K562 (cell line): ENCODE data around the gene CACTIN. TPM values are rescaled to one million over a fixed set of nuclear protein-coding genes. Genes with fewer than 3 reads are reported as not detected.

Source experiments
- ARID2 ChIP-seq: fragments of 450-650 bp; IDR thresholded peaks from 2 replicates; pipeline ENCODE4 v1.6.1; 2017; ENCODE audit warnings: antibody characterized with exemption, mild to moderate bottlenecking
- ARID4B ChIP-seq: sonication (generic); formaldehyde crosslinking; IDR thresholded peaks from 2 replicates; pipeline ENCODE4 v1.8.0; 2022; ENCODE audit warnings: mild to moderate bottlenecking, missing genetic modification reagents
- CEBPB ChIP-seq: fragments of 450-650 bp; IDR thresholded peaks from 2 replicates; pipeline ENCODE4 v1.6.1; 2016; ENCODE audit warnings: missing genetic modification characterization, missing compliant biosample characterization
- EHMT2 ChIP-seq: fragments of 450-650 bp; IDR thresholded peaks from 2 replicates; pipeline ENCODE4 v1.6.1; 2018; ENCODE audit warnings: antibody characterized with exemption
- ESRRB ChIP-seq: fragments of 250-450 bp; sonication (Bioruptor Pico); IDR thresholded peaks from 2 replicates; pipeline ENCODE4 v1.5.0; 2020; ENCODE audit warnings: mild to moderate bottlenecking, moderate library complexity, borderline replicate concordance
- HDAC1 ChIP-seq, 2 experiments: fragments of 450-650 bp; IDR thresholded peaks; 2 replicates each; pipeline ENCODE4 v1.6.1; 2016 to 2017; ENCODE audit warnings: inconsistent platforms in 1 of 2, mild to moderate bottlenecking in 1 of 2, moderate library complexity in 1 of 2
- MAFK ChIP-seq: IDR thresholded peaks from 2 replicates; pipeline ENCODE4 v1.6.1; 2011; ENCODE audit warnings: low read length, improper control_type of control experiment
- NCOA4 ChIP-seq: fragments of 450-650 bp; IDR thresholded peaks from 2 replicates; pipeline ENCODE4 v1.6.1; 2018; ENCODE audit warnings: mild to moderate bottlenecking; ENCODE audit not compliant: partially characterized antibody
- NFIX ChIP-seq: fragments of 250-450 bp; sonication (Bioruptor Pico); IDR thresholded peaks from 2 replicates; pipeline ENCODE4 v1.4.0; 2020; ENCODE audit warnings: low read depth, mild to moderate bottlenecking, moderate library complexity
- SRF ChIP-seq, 2 experiments: fragments of 250-450, 450-650 bp in 1 of 2; sonication (Bioruptor Pico) in 1 of 2; sonication (generic) in 1 of 2; formaldehyde crosslinking; IDR thresholded peaks; 2 replicates each; pipeline versions ENCODE4 v1.5.0 to v1.5.1; 2020 to 2022; ENCODE audit warnings: mild to moderate bottlenecking in 1 of 2, missing genetic modification reagents in 1 of 2
- ZBTB8A ChIP-seq: fragments of 450-650 bp; IDR thresholded peaks from 2 replicates; pipeline ENCODE4 v1.6.1; 2018; ENCODE audit warnings: mild to moderate bottlenecking, moderate library complexity; ENCODE audit not compliant: partially characterized antibody
- polyA plus RNA-seq, 8 experiments: library from polyadenylated mRNA; depleted of rRNA in 4 of 8; stranded (reverse) in 5 of 8; unstranded in 3 of 8; fragments of >200 nt; fragmentation: Nextera tagmentation in 2 of 8; fragmentation: Illumina TruSeq in 1 of 8; extraction: Ambion mirVana in 2 of 8; extraction: Trizol in 1 of 8; gene quantifications; 2 replicates each; pipeline versions ENCODE4 v1.2.1 to v1.2.3, GENCODE V29; 2011 to 2014; ENCODE audit warnings: inconsistent platforms in 1 of 8, missing spikeins in 1 of 8
- total RNA-seq, 7 experiments: library from RNA; depleted of rRNA in 6 of 7; stranded (reverse); fragments of >200 nt in 6 of 7; fragmentation: Illumina TruSeq in 2 of 7; extraction: Trizol in 2 of 7; gene quantifications; 2 replicates each; pipeline versions ENCODE4 v1.2.1 to v1.2.3, GENCODE V29; 2011 to 2021; ENCODE audit warnings: low replicate concordance in 1 of 7
- TF ChIP-seq, protein P1 (sequence below): fragments of 200-600 bp; sonication (generic); IDR thresholded peaks from one replicate; pipeline ENCODE4 v1.6.1; 2012; ENCODE audit warnings: mild to moderate bottlenecking, low read depth, low read length, inconsistent platforms

Gene CACTIN
- total and polyA plus RNA-seq, 9 of the 15 experiments (the other 6 are each of a cell fraction or from before 2014, with no cell fraction given) = 0.15 to 49.2 (median 15.0) TPM

- peak; percentile 63 for TF ChIP-seq ARID4B
- no peak for TF ChIP-seq SRF (CRISPR knock-in tag; IDR thresholded peaks at IDR 0.05)
- no peak for TF ChIP-seq ZBTB8A
- no peak for TF ChIP-seq HDAC1 (IDR thresholded peaks at IDR 0.05)
- TF ChIP-seq NFIX = no peak
- no peak for TF ChIP-seq CEBPB (tag)
- TF ChIP-seq, protein P1, sequence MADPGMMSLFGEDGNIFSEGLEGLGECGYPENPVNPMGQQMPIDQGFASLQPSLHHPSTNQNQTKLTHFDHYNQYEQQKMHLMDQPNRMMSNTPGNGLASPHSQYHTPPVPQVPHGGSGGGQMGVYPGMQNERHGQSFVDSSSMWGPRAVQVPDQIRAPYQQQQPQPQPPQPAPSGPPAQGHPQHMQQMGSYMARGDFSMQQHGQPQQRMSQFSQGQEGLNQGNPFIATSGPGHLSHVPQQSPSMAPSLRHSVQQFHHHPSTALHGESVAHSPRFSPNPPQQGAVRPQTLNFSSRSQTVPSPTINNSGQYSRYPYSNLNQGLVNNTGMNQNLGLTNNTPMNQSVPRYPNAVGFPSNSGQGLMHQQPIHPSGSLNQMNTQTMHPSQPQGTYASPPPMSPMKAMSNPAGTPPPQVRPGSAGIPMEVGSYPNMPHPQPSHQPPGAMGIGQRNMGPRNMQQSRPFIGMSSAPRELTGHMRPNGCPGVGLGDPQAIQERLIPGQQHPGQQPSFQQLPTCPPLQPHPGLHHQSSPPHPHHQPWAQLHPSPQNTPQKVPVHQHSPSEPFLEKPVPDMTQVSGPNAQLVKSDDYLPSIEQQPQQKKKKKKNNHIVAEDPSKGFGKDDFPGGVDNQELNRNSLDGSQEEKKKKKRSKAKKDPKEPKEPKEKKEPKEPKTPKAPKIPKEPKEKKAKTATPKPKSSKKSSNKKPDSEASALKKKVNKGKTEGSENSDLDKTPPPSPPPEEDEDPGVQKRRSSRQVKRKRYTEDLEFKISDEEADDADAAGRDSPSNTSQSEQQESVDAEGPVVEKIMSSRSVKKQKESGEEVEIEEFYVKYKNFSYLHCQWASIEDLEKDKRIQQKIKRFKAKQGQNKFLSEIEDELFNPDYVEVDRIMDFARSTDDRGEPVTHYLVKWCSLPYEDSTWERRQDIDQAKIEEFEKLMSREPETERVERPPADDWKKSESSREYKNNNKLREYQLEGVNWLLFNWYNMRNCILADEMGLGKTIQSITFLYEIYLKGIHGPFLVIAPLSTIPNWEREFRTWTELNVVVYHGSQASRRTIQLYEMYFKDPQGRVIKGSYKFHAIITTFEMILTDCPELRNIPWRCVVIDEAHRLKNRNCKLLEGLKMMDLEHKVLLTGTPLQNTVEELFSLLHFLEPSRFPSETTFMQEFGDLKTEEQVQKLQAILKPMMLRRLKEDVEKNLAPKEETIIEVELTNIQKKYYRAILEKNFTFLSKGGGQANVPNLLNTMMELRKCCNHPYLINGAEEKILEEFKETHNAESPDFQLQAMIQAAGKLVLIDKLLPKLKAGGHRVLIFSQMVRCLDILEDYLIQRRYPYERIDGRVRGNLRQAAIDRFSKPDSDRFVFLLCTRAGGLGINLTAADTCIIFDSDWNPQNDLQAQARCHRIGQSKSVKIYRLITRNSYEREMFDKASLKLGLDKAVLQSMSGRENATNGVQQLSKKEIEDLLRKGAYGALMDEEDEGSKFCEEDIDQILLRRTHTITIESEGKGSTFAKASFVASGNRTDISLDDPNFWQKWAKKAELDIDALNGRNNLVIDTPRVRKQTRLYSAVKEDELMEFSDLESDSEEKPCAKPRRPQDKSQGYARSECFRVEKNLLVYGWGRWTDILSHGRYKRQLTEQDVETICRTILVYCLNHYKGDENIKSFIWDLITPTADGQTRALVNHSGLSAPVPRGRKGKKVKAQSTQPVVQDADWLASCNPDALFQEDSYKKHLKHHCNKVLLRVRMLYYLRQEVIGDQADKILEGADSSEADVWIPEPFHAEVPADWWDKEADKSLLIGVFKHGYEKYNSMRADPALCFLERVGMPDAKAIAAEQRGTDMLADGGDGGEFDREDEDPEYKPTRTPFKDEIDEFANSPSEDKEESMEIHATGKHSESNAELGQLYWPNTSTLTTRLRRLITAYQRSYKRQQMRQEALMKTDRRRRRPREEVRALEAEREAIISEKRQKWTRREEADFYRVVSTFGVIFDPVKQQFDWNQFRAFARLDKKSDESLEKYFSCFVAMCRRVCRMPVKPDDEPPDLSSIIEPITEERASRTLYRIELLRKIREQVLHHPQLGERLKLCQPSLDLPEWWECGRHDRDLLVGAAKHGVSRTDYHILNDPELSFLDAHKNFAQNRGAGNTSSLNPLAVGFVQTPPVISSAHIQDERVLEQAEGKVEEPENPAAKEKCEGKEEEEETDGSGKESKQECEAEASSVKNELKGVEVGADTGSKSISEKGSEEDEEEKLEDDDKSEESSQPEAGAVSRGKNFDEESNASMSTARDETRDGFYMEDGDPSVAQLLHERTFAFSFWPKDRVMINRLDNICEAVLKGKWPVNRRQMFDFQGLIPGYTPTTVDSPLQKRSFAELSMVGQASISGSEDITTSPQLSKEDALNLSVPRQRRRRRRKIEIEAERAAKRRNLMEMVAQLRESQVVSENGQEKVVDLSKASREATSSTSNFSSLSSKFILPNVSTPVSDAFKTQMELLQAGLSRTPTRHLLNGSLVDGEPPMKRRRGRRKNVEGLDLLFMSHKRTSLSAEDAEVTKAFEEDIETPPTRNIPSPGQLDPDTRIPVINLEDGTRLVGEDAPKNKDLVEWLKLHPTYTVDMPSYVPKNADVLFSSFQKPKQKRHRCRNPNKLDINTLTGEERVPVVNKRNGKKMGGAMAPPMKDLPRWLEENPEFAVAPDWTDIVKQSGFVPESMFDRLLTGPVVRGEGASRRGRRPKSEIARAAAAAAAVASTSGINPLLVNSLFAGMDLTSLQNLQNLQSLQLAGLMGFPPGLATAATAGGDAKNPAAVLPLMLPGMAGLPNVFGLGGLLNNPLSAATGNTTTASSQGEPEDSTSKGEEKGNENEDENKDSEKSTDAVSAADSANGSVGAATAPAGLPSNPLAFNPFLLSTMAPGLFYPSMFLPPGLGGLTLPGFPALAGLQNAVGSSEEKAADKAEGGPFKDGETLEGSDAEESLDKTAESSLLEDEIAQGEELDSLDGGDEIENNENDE = no peak
- TF ChIP-seq MAFK = peak; percentile 86
- no peak for TF ChIP-seq ESRRB
- no peak for TF ChIP-seq NCOA4
- peak; percentile 89 for TF ChIP-seq ARID2
- TF ChIP-seq EHMT2 = no peak
Measured at GRCh38 chr19:3618144-3618810, 8.3 kb downstream of the CACTIN start (continued).
